ENCODE measurements around the gene GUCA2B.

DNA sequence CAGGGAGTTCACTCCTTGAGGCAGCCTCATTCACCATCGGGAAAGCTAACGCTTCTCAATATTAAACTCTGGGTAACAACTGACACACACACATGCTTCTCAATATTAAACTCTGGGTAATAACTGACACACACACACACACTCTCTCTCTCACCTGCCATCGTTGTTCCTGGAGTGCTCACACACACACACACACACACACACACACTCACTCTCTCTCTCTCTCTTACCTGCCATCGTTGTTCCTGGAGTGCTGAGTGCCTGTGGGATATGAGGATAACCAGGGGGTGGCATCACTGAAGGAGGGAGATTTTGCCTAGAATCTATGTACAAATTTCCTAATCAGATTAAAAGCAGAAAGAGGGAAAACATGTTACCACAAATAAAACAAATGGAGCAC, 28.5 kb downstream of the GUCA2B start:
- TF ChIP-seq, protein P1, sequence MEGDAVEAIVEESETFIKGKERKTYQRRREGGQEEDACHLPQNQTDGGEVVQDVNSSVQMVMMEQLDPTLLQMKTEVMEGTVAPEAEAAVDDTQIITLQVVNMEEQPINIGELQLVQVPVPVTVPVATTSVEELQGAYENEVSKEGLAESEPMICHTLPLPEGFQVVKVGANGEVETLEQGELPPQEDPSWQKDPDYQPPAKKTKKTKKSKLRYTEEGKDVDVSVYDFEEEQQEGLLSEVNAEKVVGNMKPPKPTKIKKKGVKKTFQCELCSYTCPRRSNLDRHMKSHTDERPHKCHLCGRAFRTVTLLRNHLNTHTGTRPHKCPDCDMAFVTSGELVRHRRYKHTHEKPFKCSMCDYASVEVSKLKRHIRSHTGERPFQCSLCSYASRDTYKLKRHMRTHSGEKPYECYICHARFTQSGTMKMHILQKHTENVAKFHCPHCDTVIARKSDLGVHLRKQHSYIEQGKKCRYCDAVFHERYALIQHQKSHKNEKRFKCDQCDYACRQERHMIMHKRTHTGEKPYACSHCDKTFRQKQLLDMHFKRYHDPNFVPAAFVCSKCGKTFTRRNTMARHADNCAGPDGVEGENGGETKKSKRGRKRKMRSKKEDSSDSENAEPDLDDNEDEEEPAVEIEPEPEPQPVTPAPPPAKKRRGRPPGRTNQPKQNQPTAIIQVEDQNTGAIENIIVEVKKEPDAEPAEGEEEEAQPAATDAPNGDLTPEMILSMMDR (IDR thresholded peaks at IDR 0.05; ENCODE audit: poor library complexity), result no peak
- TF ChIP-seq EZH2 (IDR thresholded peaks at IDR 0.05; ENCODE audit: borderline replicate concordance), result no peak

All from hepatocyte (in vitro differentiated cells).